Hematopoietic multipotent progenitor cell treated with erythropoietin and hydrocortisone succinate and interleukin-3 and kit ligand, for 8 days (in vitro differentiated cells): ENCODE measurements around the gene LARP4.
"Not testable (repeated sequence)": the region's sequence is repeated elsewhere in the genome, so short reads cannot be mapped to it uniquely, and the experiment has no call there.

Experiments used
- DNase-seq: peaks from one replicate; pipeline ENCODE4 v3.0.0-alpha.2; 2015

LARP4 gene

DNA sequence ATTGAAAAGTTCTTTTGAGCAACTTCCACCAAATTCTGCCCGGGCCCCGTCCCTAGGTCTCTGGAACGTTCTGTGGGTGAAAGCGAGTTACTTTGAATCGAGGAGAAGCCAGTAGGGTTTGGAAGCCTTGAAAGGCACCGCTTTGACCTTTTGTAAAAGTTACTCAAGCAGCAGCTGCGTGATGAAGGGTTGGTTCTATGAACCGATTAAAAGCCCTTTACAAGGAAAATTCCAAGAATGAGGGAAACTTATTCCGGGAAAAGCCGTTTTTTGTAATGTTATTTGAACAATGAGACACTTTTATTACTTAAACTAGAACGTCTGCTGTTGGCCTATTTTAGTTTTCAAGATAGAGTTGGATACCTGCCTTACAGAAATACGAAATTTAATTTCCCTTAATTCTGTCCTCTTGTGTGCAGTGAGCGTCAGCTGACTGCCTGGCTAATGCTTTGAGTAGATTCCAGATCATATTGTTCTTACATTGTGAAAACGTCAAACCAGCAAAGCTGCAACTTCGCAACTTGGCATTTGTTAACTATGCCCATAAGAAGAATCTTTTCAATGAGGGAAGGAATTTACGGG lies 906 bp downstream of the LARP4 start:
- peak; percentile 65 for DNase-seq

DNA sequence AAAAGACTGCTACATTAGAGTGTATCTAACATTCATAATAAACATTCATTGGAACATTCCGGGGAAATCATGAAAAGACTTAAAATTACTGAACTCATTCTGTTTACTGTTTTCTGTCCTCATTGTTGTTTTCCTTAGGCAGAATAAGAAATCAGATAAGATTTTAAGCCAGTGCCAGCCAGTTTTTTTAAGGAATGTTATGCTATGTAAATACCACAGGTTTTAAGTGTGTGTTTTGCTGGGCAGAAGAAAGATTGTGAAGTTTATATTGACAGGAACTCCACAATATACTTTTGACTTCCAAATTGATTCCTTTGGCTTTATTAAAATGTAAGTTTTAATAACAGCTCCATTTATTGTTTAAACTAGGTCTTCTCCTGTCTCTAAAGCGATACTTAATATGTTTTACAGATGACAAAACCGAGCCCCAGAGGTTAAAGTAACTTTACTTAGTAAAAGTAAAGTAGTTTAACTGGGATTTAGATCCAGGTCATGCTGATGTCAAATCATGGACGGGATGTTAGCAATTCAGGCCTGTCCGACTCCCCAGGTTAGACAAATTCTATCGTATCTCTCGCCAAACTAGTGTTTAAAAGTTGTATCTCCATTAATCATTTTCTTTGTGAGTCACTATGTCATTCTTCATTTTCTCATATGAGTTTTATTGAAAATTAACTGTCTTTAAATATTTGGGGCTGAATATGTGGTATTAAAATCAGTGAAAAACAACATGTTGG lies 1.7 kb downstream of the LARP4 start:
- DNase-seq: no peak

DNA sequence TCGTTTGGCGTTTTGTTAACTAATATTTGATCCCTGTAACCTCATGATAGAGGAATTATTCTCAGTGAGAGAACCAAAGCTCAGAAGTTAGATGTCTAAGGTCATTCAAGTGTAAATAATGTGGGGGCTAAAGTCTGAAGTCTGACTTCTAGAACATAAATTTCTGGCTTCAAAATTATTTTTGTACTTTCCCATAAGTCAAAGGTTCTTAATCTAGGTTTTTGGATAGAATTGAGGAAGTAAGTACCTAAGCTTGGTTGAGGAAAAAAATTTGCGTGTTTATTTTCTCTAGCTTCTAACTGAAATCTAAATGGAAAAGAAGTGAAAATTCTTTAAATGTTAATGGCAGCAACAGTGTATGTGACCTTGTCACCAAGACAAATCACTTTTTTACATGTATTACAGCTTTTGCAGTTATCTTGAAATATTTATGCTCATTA lies 2.3 kb downstream of the LARP4 start:
- no peak for DNase-seq

DNA sequence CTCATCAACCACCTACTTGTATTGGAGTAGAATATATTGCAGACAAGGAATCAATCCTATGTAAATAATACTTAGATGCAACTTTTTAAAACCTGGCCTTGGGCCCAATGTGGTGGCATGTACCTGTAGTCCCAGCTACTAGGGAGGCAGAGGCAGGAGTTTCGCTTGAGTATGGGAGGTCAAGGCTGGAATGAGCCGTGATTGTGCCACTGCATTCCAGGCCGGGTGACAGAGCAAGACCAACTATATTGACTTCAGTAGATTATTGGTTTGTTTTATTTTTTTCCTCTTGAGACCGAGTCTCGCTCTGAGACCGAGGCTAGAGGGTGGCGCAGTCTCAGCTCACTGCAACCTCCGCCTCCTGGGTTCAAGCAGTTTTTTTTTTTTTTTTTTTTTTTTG lies 3.6 kb downstream of the LARP4 start:
- DNase-seq: no peak

DNA sequence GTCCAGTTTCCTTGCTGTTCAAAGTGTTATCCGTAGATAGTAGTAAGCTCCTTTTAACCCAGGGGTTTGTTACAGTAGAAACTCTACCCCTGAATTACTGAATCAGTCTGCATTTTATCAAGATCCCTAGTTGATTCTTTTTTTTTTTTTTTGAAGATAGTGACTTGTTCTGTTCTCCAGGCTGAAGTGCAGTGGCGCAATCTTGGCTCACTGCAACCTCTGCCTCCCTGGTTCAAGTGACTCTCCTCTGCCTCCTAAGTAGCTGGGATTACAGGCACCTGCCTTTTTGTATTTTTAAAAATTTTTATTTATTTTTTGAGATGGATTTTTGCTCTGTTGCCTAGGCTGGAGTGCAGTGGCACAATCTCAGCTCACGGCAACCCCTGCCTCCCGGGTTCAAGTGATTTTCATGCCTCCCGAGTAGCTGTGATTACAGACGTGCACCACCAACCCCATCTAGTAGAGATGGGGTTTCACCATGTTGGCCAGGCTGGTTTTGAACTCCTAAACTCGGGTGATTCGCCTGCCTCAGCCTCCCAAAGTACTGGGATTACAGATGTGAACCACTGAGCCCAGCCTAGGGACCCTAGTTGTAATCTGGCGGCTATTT lies 10.5 kb downstream of the LARP4 start:
- DNase-seq: no peak

DNA sequence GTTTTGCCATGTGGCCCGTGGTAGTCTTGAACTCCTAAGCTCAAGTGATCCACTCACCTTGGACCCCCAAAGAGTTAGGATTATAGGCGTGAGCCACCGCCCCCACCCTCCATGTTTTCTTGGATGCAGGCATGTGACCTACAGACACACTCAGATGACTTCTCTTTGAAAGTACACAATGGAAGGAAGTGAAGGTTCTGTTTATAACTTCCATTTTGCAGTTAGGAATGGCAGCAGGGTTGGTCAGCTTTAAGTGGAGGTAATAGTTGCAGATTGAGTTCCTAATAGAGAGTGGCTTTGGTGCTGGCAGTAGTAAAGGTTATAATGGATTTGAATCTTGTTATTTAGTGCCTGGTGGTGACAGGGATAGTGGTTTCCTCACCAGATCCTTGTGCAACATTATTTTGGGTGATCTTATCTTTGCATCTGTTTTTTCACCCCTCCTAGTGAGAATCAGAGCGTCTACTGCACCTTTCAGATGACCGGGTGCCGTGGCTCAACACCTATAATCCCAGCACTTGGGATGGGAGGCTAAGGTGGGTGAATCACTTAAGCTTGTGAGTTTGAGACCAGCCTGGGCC lies 15.3 kb downstream of the LARP4 start:
- DNase-seq: no peak

DNA sequence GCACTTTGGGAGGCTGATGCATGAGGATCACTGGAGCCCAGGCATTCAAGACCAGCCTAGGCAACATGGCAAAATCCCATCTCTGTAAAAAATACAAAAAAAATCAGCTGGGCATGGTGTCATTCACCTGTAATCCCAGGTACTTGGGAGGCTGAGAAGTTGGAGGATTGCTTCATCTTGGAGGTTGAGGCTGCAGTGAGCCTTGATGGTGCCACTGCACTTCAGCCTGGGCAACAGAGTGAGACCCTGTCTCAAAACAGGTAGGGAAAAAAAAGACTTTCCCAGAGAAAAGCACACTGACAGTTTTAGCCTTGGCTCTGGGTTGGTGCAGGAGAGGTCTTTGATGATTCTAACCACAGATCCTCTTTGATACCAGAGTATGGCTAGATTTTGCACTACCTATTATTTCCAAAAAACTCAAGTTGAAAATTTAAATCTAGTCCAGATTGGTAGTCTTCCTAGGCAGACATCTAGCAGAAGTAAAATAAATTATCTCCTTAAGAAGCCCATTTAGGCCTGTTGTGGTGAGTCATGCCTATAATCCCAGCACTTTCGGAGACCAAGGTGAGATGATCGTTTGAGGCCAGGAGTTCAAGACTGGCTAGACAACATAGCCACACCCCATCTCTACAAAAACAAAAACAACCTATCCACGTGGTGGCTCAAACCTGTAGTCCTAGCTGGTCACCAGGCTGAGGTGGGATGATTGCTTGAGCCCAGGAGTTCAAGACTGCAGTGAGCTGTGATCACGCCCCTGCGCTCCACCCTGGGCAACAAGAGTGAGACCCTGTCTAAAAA lies 18.6 kb downstream of the LARP4 start:
- no peak for DNase-seq

DNA sequence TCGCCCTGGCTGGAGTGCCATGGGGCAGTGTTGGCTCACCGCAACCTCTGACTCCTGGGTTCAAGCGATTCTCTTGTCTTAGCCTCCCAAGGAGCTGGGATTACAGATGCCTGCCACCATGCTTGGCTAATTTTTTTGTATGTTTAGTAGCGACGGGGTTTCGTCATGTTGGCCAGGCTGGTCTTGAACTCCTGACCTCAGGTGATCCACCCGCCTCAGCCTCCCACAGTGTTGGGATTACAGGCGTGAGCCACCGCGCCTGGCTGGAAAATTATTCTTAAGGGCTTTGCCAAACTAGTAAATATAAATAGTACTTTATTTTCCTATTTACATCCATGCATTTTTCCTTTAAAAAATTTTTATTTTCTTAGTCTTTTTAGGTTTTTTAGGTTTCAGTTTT lies 22.2 kb downstream of the LARP4 start:
- DNase-seq: not testable (repeated sequence)

DNA sequence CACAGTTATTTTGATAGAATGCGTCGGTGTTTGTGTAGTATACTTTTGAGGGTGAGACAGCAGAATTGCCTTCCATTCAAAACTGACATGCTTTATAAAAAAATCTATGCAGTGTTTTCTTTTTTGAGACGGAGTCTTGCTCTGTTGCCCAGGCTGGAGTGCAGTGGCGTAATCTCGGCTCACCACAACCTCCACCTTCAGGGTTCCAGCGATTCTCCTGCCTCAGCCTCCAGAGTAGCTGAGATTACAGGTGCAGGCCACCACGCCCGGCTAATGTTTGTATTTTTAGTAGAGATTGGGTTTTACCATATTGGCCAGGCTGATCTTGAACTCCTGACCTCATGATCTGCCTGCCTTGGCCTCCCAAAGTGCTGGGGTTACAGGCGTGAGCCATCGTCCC lies 22.7 kb downstream of the LARP4 start:
- DNase-seq: not testable (repeated sequence)

DNA sequence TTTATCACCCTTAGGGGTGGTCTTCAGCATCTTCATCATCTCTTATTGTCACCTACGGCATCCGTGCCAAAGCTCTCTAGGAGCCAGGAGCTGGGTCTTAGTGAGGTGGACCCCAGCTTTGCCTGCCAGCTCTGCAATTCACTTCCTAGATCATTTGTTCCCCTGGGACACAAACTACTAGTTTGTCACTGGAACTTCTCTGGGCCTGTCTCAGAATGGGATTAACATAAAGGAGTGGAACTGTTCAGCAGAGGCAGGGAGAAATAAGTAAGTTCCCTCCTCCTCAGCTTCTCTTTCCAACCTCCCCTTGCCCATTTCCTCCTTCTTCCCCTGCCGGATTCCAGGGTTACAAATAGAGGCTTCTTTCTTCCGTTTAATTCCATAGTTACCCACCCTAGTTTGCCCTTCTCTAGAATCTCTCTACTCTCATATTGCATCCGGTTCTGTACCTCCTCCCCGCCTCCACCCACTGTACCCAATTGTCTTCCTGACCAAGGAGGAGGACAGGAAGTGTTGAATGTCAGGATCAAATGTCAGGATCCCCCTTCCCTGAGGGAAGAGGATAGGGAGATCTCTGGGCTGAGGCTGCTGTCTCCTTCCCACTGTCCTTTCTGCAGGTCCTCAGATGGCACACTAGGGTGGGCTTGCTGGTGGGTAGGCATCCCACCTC lies 25.0 kb downstream of the LARP4 start:
- no peak for DNase-seq

DNA sequence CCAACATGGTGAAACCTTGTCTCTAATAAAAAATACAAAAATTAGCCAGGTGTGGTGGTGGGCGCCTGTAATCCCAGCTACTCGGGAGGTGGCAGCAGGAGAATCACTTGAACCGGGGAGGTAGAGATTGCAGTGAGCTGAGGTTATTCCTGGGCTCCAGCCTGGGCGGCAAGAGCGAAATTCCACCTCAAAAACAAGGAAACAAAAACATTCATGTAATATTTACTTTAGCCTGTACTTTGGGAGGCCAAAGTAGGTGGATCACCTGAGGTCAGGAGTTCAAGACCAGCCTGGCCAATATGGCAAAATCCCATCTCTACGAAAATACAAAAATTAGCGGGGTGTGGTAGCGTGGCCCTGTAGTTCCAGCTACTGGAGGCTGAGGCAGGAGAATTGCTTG lies 31.0 kb downstream of the LARP4 start:
- DNase-seq: not testable (repeated sequence)

DNA sequence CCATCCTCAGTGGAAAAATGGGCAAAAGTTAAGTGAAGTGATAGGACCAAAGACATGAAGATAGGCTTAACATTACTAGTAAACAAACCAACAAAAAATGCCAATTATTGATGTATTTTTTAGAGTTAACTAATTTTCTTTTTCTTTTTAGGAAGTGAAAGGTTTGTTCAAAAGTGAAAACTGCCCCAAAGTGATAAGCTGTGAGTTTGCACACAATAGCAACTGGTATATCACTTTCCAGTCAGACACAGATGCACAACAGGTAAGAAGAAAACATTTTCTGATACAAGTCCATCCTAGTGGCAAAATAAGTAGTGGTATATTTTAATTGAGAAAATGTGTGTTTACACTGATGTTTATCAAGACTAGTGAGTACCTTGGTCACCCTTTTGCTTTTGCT lies 39.6 kb downstream of the LARP4 start:
- no peak for DNase-seq

DNA sequence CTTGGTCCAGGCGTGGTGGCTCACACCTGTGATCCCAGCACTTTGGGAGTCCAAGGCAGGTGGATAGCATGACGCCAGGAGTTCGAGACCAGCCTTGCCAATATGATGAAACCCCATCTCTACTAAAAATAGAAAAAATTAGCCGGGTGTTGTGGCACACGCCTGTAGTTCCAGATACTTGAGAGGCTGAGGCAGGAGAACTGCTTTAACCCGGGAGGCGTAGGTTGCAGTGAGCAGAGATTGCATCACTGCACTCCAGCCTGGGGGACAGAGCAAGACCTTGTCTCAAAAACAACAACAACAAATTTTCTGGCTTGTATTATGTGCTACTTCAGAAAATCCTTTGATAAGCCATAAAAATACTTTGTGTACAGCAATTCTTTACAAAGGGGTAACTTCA lies 41.1 kb downstream of the LARP4 start:
- no peak for DNase-seq

DNA sequence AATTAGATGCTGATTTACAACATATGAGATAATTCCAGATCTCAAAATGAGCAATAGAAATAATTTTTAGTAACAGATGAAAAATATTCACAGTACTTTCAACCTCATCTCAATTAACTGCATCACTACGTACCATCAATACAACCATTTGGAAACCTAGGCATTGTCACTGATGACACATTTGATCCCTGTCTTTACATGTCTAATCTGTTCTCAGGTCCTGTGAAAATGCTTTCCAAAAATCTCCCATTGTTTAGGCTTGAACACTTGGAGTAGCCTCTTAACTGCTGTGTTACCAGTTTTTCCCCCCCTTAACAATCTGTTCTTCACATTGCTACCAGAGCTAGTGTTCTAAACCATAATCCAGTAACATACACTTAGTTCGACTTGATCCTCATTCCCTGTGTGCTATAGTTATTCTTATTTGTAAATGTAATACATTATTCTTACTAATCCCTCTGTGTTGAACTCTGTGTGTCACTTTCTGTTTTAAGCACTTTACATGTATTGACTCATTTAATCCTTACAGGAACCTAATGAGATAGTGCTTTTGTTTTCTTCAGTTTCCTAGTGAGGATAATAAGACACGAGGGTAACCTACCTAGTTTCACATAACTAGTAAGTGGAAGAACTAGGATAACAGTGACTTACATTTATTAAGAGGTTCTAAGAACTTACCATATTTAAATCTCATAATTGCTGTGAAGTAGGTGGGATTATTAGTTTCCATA lies 41.7 kb downstream of the LARP4 start:
- DNase-seq: no peak

DNA sequence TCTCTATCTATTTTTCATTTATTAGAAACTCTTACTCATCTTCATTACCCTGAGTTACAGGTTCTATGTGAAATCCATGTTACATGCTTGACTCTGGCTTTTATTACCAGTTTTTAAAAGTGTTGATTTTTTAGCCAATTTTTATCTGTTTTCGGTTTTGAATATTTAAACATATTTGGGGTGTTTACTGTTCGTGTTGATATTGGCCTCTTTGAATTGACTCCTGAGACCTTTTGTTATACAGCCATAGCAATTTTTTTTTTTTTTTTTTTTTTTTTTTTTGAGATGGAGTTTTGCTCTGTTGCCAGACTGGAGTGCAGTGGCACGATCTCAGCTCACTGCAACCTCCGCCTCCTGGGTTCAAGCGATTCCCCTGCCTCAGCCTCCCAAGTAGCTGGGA lies 49.0 kb downstream of the LARP4 start:
- not testable (repeated sequence) for DNase-seq

DNA sequence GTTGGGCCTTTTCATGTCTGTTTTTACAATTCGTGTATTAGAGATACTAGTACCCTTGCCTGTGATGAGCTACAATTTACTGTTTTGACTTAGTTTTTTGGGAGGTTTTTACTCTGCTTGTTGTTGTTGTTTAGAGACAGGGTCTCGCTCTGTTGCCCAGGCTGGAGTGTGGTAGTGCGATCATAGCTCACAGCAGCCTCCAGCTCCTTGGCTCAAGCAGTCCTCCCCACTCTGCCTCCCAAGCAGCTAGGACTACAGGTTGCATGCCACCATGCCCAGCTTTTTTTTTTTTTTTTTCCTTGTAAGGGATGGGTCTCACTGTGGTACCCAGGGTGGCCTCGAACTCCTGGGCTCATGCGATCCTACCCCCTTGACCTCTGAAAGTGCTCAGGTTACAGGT lies 52.1 kb downstream of the LARP4 start:
- DNase-seq: no peak

DNA sequence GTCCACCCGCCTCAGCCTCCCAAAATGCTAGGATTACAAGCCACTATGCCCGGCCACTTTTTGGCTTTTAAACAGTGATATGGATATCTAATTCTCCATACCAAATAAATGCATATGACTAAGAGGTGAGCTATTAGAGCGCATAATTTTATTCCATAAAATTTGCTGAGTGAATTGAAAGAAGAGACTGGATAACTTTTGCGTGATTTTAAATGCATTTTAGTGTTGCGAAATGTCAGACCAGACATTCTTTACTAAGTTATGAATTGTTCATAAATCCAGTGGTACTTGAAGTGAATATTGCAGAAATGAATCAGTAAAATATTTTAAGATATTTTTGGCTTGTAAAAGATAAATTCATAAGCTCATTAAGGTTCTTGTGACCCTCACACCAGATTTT lies 53.2 kb downstream of the LARP4 start:
- DNase-seq: no peak

DNA sequence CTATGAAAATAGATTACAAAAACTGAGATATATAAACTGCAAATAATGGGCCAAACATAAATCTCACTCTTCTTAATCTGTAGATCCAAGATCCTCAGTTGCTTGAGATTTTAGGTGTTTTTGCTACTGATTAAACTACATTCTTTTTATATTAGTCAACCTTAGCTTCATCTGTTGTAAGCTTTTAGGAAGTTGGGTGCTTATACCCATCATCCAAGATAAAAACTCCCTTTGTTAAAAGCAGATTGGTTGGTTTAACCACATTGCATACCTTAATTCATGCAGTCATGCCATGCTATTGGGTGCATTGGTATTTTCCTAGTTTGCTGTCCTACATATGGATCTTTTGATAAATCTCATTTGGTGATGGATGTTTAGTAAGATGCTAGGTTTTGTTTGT lies 57.9 kb downstream of the LARP4 start:
- no peak for DNase-seq

DNA sequence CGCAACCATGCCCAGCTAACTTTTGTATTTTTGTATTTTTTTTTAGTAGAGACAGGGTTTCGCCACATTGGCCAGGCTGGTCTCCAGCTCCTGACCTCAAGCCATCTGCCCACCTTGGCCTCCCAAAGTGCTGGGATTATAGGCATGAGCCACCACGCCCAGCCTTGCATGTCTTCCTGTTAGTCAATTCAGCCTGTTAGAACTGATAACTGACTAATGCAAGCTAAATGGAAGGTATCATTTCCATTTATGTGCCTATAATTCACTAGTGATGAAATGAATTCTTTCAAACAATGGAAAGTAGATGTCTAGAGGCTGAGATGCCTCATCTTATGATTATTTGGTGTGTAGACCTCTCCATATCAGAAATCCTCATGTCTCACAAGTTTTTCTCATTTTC lies 66.8 kb downstream of the LARP4 start:
- DNase-seq: no peak

DNA sequence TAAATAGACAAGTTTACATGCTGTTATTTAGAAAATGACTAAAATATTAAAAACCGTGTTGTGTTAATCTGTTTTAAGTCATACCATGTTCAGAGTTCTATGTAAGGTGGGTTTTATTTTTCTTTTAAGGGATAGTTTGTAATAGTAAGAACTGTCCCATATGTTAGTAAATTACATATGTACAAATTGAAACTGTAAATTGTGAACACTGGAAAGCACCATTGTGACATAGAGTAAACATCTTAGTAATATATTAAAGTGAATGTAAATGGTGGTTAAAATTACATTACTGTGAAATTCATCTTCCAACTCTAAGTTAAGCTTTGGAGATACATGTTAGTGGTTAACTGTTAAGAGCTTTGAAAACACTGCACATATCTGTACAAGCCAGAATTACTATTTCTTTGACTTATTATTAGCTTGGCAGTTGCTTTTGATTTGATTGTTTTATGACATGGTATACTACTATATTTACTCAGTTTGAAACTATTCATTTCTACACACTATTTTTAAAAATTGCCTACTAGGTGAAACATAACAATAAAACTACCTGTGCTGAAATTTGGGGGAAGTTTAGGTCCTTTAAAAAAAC lies 76.7 kb downstream of the LARP4 start:
- DNase-seq: no peak

DNA sequence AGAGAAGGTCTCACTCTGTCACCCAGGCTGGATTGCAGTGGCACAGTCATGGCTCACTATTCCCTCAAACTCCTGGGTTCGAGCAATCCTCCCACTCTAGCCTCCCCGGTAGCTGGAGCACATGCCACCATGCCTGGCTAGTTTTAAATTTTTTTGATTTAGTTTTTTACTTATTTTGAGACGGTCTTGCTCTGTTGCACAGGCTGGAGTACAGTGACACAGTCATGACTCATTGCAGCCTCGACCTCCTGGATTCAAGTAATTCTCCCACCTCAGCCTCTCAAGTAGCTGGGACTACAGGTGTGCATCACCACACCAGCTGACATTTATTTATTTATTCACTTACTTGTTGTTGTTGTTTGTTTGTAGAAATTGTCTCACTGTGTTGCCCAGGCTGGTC lies 81.9 kb downstream of the LARP4 start:
- no peak for DNase-seq

DNA sequence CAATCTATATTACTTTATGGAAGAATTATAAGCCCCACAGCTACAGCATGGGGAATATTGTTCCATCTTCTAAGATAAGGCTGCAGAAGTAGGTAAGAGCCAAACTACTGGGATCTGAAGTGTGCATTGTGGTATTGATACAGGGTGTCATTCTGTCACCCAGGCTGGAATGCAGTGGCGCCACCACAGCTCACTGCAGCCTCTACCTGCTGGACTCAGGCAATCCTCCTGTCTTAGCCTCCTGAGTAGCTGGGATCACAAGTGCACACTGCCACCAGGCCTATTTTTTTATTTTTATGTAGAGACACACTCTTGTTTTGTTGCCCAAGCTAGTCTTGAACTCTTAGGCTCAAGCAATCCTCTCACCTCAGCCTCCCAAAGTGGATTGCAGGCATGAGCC lies 82.8 kb downstream of the LARP4 start:
- DNase-seq: no peak
